GM21423 (cell line): Measurements from ENCODE around the gene DDB1.

Experiments
- ATAC-seq: cut with Tn5 transposase; IDR thresholded peaks from one replicate; pipeline ENCODE4 v1.9.1; 2021; ENCODE audit warnings: mild to moderate bottlenecking, moderate library complexity; ENCODE audit not compliant: unreplicated experiment

Gene DDB1

GRCh38 chr11:61357233-61357893, 24.5 kb upstream of the DDB1 start:
- ATAC-seq: peak; percentile 58

GRCh38 chr11:61356706-61357105, 23.8 kb upstream of the DDB1 start:
- no peak for ATAC-seq

- no peak for ATAC-seq
Observed at GRCh38 chr11:61354208-61354607, 21.3 kb upstream of the DDB1 start.

- ATAC-seq: no peak
Observed at GRCh38 chr11:61353131-61354067, 20.5 kb upstream of the DDB1 start.

- no peak for ATAC-seq
Observed at GRCh38 chr11:61352038-61352437, 19.1 kb upstream of the DDB1 start.

GRCh38 chr11:61350803-61351202, 17.9 kb upstream of the DDB1 start:
- no peak for ATAC-seq

GRCh38 chr11:61350336-61350735, 17.4 kb upstream of the DDB1 start:
- no peak for ATAC-seq

- ATAC-seq: no peak
Observed at GRCh38 chr11:61349916-61350315, 17.0 kb upstream of the DDB1 start.

GRCh38 chr11:61349189-61349751, 16.4 kb upstream of the DDB1 start:
- ATAC-seq: no peak

- no peak for ATAC-seq
Observed at GRCh38 chr11:61347916-61348461, 15.1 kb upstream of the DDB1 start.

- ATAC-seq: no peak
Observed at GRCh38 chr11:61345954-61346843, 13.3 kb upstream of the DDB1 start.

- no peak for ATAC-seq
Observed at GRCh38 chr11:61345170-61345610, 12.3 kb upstream of the DDB1 start.

GRCh38 chr11:61343792-61344745, 11.2 kb upstream of the DDB1 start:
- ATAC-seq: no peak

GRCh38 chr11:61342207-61342803, 9.4 kb upstream of the DDB1 start:
- no peak for ATAC-seq

- ATAC-seq: no peak
Observed at GRCh38 chr11:61341706-61342105, 8.8 kb upstream of the DDB1 start.

- ATAC-seq: no peak
Observed at GRCh38 chr11:61340979-61341378, 8.1 kb upstream of the DDB1 start.

- ATAC-seq: no peak
Observed at GRCh38 chr11:61339490-61339878, 6.6 kb upstream of the DDB1 start.

- no peak for ATAC-seq
Observed at GRCh38 chr11:61338783-61339489, 6.0 kb upstream of the DDB1 start.
